Transverse colon (tissue), 4 donors: ENCODE data around the gene TCERG1L. TPM values are rescaled to one million over a fixed set of nuclear protein-coding genes. Genes with fewer than 3 reads are reported as not detected.

Source experiments
- DNase-seq: peaks from one replicate; pipeline ENCODE4 v3.0.0-alpha.2; 2019
- H3K27ac ChIP-seq, 4 donors: fragments of 200-600 bp; sonication (generic); 2 replicates each; pipeline ENCODE4 v1.5.1; 2016 to 2018; ENCODE audit warnings: inconsistent platforms in 4 of 4
- H3K27me3 ChIP-seq: fragments of 200-600 bp; sonication (generic); 2 replicates; pipeline ENCODE4 v1.5.1; 2017; ENCODE audit warnings: inconsistent platforms
- H3K36me3 ChIP-seq, 4 donors: fragments of 200-600 bp; sonication (generic); 2 replicates each; pipeline ENCODE4 v1.5.1; 2017 to 2019; ENCODE audit warnings: inconsistent platforms in 4 of 4
- H3K4me1 ChIP-seq, 4 donors: fragments of 200-600 bp; sonication (generic); 2 replicates each; pipeline ENCODE4 v1.5.1; 2017 to 2020; ENCODE audit warnings: inconsistent platforms in 4 of 4
- H3K4me3 ChIP-seq, 4 donors: fragments of 200-600 bp; sonication (generic); 1 replicate in 1 of 4; 2 replicates in 3 of 4; pipeline versions ENCODE4 v1.5.1 to v1.6.1; 2017 to 2019; ENCODE audit warnings: inconsistent platforms in 4 of 4
- H3K9me3 ChIP-seq, 2 donors: fragments of 200-600 bp; sonication (generic); 2 replicates each; pipeline ENCODE4 v1.5.1; 2017 to 2019; ENCODE audit warnings: inconsistent platforms in 2 of 2
- EP300 ChIP-seq: sonication (generic); formaldehyde crosslinking; IDR thresholded peaks from one replicate; pipeline ENCODE4 v1.6.1; 2017; ENCODE audit warnings: antibody characterized with exemption, low read depth
- POLR2A ChIP-seq: fragments of 450-650 bp; IDR thresholded peaks from one replicate; pipeline ENCODE4 v1.6.1; 2016; ENCODE audit warnings: antibody characterized with exemption, mild to moderate bottlenecking, moderate library complexity
- POLR2AphosphoS5 ChIP-seq, 3 donors: sonication (generic); formaldehyde crosslinking; IDR thresholded peaks; one replicate each; pipeline ENCODE4 v1.6.1; 2016; ENCODE audit warnings: antibody characterized with exemption in 3 of 3
- WGBS, 2 donors: methylation state at CpG; one replicate each; pipeline ENCODE4 v1.1.5; 2018; ENCODE audit warnings: low coverage in 1 of 2; 5-methylcytosine and 5-hydroxymethylcytosine counted together
- in situ Hi-C, 4 donors: fragments of 200-750 bp; cut with MboI; loops; one replicate each; pipeline versions ENCODE4 v1.15.0 to v1.15.1; 2017; ENCODE audit warnings: low sequenced_read_pairs in 3 of 4, low pct_ligation_motif_present in 1 of 4, low pct_unique_long_range_greater_than_20kb in 1 of 4
- intact Hi-C: fragments of 100-400 bp; cut with DNase I; formaldehyde crosslinking; loops from one replicate; pipeline ENCODE4 v1.15.1; 2023; ENCODE audit warnings: low total_unique reads
- total RNA-seq, 4 donors: library from RNA; depleted of rRNA; stranded (reverse); fragments of >200 nt; gene quantifications; one replicate each; pipeline ENCODE4 v1.1.0, GENCODE V29; 2016
- TF ChIP-seq, protein P1 (sequence below), 5 experiments: fragments of 200-600 bp in 3 of 5; fragments of 450-650 bp in 2 of 5; sonication (generic) in 3 of 5; IDR thresholded peaks; 1 replicate in 2 of 5; 2 replicates in 3 of 5; pipeline ENCODE4 v1.5.1; 2016 to 2017; ENCODE audit warnings: antibody characterized with exemption in 5 of 5, inconsistent platforms in 3 of 5, mild to moderate bottlenecking in 2 of 5, moderate library complexity in 1 of 5

Gene TCERG1L
- total RNA-seq, 4 donors from 2014 or later = 0.16 TPM; not detected in 3

DNA sequence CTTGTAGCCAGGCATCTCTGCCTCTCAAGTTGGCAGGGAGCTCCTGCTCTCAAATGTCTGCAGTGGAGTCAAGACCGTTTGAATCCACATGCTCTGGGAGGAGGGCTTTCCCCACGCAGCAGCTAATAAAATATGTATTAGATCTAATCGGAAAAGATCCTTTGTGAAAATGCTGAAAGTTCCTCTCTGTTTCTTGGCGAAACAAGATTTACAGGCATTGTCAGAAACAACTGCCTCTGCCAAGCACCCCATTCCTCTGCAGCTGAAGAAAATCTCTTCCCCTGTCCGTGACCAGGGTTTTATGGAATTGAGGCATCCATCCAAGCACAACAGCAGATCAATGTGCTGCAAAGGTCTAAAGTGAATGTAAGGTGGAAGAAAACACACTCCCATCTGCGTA is 165.8 kb downstream of the TCERG1L start:
- no peak for DNase-seq
- Histone ChIP-seq H3K36me3 (no peaks in the 10 kb centered on the region), H3K4me3 (no peak overlapping the region), H3K4me1 (no peaks in the 10 kb centered on the region), H3K27me3 (no peaks in the 10 kb centered on the region), H3K9me3 (no peaks in the 10 kb centered on the region), H3K27ac (no peak overlapping the region)
- in situ Hi-C loops (no loop called here), intact Hi-C loops (no loop called here)
- 62% methylated on average over 6 of the region's 6 CpGs; no CpG with 5 or more reads in 1 of the 2 donors for WGBS, 2 donors
- TF ChIP-seq, protein P1, sequence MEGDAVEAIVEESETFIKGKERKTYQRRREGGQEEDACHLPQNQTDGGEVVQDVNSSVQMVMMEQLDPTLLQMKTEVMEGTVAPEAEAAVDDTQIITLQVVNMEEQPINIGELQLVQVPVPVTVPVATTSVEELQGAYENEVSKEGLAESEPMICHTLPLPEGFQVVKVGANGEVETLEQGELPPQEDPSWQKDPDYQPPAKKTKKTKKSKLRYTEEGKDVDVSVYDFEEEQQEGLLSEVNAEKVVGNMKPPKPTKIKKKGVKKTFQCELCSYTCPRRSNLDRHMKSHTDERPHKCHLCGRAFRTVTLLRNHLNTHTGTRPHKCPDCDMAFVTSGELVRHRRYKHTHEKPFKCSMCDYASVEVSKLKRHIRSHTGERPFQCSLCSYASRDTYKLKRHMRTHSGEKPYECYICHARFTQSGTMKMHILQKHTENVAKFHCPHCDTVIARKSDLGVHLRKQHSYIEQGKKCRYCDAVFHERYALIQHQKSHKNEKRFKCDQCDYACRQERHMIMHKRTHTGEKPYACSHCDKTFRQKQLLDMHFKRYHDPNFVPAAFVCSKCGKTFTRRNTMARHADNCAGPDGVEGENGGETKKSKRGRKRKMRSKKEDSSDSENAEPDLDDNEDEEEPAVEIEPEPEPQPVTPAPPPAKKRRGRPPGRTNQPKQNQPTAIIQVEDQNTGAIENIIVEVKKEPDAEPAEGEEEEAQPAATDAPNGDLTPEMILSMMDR (IDR thresholded peaks at IDR 0.05) = no peak
- TF ChIP-seq POLR2A = no peak

DNA sequence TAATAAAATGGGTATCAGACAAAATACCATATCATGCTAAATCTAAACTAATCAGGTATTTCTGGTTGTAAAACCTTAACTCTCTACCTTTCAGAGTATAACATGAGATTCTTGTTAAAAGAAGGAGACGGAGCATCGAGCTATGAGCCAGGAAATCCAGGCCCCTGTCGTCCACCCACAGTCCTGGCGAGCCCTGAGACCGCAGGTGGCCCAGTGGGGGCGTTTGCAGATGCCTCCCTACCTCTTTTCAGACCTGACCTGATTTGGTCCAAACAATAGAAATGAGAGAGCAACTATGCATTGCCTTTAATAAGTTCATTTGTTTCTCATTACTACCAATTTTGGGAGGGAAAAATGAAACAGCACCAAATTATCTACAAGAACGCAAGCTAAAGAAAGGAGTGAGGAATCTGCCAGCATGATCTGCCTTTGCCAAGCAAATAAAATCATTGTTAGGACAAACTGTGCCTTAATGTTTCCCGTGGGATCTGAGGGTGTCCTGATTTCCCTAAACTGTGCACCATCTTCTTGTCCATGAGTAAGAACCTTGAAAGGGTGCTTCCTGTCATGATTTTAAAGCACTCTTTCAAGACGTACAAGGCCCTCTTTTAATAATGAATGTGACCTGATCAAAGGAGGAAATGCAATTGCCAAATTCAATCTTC is 166.7 kb downstream of the TCERG1L start:
- Histone ChIP-seq H3K36me3 (no peaks in the 10 kb centered on the region), H3K27me3 (no peaks in the 10 kb centered on the region), H3K4me1 (no peaks in the 10 kb centered on the region), H3K9me3 (no peaks in the 10 kb centered on the region), H3K27ac (no peak overlapping the region), H3K4me3 (no peak overlapping the region)
- intact Hi-C loops = no loop called here
- no peak for DNase-seq
- in situ Hi-C loops = no loop called here
- WGBS, 2 donors = 64 to 78% methylated on average over 6 to 9 of the region's 9 CpGs
- TF ChIP-seq POLR2A (no peak), EP300 (no peak), POLR2AphosphoS5 (IDR thresholded peaks at IDR 0.05) (no peak)
- TF ChIP-seq, protein P1 (IDR thresholded peaks at IDR 0.05) = no peak

DNA sequence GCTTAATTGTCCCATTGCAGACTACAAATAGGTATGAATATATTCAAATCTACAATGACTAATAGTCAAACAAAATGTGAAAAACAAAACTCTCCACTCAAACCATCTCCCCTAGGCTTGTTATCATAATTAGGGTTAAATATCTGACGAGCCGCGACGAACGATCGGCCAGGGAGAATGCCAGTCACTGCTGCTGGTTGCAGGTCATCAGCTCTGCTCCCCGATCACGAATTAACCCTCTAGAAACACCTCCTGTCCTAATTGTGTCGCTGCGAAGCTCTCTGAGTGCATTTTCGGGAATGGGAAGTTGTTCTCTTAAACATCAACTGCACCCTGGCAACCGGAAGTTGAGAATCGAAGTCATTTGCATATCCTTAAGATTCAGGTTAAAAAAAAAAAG is 167.3 kb downstream of the TCERG1L start:
- Histone ChIP-seq H3K36me3 (no peaks in the 10 kb centered on the region), H3K4me3 (no peak overlapping the region), H3K27ac (no peak overlapping the region), H3K9me3 (no peaks in the 10 kb centered on the region), H3K4me1 (no peaks in the 10 kb centered on the region), H3K27me3 (no peaks in the 10 kb centered on the region)
- WGBS, 2 donors = 83% methylated on average over 4 to 13 of the region's 13 CpGs
- in situ Hi-C loops (no loop called here), intact Hi-C loops (no loop called here)
- TF ChIP-seq POLR2AphosphoS5 (IDR thresholded peaks at IDR 0.05) (no peak), POLR2A (no peak), EP300 (no peak)
- TF ChIP-seq, protein P1 (IDR thresholded peaks at IDR 0.05) = no peak
- DNase-seq = no peak

DNA sequence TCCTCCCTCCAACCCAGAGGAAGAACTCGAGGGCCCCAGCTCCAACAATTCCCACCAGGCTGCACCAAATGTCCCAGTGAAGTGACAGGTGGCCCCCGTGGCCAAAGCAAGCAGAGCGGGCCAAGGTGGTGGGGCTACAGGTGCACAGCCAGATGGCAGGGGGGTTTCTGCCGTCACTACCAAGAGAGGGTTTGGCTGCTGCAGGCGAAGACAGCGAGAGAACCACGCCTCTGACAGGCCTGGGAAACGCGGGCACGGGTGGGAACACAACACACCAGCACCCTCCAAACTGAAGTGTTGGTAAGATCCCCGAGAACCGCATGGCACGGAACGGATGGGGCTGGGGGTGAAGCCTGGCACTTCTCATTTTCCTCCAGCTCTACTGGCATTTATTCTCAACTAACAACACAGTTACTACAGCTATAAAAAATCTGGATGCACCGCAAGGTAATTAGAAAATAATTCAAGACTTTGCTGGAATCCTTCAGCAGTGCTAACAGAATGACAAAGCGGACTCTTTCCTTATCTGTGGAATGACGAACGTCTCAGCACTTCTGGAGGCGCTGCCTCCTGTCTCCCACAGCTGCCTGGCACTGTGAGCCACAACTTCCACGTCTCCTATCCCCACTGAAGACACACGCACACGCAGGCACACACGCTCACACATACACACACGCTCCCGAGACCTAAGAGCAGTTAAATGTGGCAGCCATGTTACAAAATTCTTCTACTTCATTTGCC is 167.9 kb downstream of the TCERG1L start:
- Histone ChIP-seq H3K9me3 (no peaks in the 10 kb centered on the region), H3K27ac (no peak overlapping the region), H3K4me1 (no peaks in the 10 kb centered on the region), H3K4me3 (no peak overlapping the region), H3K36me3 (no peaks in the 10 kb centered on the region), H3K27me3 (no peaks in the 10 kb centered on the region)
- intact Hi-C loops (no loop called here), in situ Hi-C loops (no loop called here)
- TF ChIP-seq, protein P1 (IDR thresholded peaks at IDR 0.05) = no peak
- TF ChIP-seq POLR2AphosphoS5 (IDR thresholded peaks at IDR 0.05) (no peak), POLR2A (no peak), EP300 (no peak)
- 87 to 90% methylated on average over 8 to 25 of the region's 25 CpGs for WGBS, 2 donors
- no peak for DNase-seq
